Omental fat pad (tissue), 4 donors: ENCODE results near the gene ZSWIM6. TPM values are rescaled to one million over a fixed set of nuclear protein-coding genes. Genes with fewer than 3 reads are reported as not detected.
A peak's percentile ranks its signal among the peaks of the same experiment; 100 is the strongest.
"Not testable (repeated sequence)": the region's sequence is repeated elsewhere in the genome, so short reads cannot be mapped to it uniquely, and the experiment has no call there.

Experiments
- ATAC-seq: fragments of 150-250 bp; one replicate; pipeline ENCODE4 v1.9.1; 2016; ENCODE audit warnings: mild to moderate bottlenecking, moderate library complexity; ENCODE audit not compliant: low FRiP score
- DNase-seq: peaks from one replicate; pipeline ENCODE4 v3.0.0-alpha.2; 2019; ENCODE audit warnings: low spot score
- total RNA-seq, 4 donors: library from RNA; depleted of rRNA; stranded (reverse); fragments of >200 nt; gene quantifications; one replicate each; pipeline ENCODE4 v1.1.0, GENCODE V29; 2016
- TF ChIP-seq, protein P1 (sequence below), 3 donors: fragments of 450-650 bp; IDR thresholded peaks; one replicate each; pipeline ENCODE4 v1.5.1; 2016 to 2017; ENCODE audit warnings: antibody characterized with exemption in 3 of 3, mild to moderate bottlenecking in 3 of 3, moderate library complexity in 2 of 3

The ZSWIM6 gene
- total RNA-seq, 4 donors from 2014 or later = 9.7 to 31.1 (median 18.6) TPM

DNA sequence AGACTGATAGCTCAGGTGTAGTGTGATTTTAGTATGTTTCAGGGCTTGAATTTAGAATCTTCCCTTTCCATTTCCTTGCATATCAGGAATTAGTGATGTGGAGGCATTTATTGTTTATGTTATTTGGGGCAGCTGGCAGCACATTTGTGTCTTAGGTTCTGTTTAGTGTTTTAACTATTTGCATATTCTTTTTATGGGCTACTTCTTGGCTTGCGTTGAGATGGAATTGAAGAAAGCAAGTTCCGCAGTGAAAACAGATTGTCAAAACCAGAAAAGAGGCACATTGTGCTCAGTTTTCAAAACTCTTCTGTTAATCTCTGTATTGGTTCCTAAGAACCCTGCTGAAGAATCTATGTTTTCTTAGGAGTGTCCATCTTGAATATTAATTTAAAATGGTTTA is 80.3 kb downstream of the ZSWIM6 start:
- ATAC-seq = no peak
- DNase-seq = no peak
- TF ChIP-seq, protein P1, sequence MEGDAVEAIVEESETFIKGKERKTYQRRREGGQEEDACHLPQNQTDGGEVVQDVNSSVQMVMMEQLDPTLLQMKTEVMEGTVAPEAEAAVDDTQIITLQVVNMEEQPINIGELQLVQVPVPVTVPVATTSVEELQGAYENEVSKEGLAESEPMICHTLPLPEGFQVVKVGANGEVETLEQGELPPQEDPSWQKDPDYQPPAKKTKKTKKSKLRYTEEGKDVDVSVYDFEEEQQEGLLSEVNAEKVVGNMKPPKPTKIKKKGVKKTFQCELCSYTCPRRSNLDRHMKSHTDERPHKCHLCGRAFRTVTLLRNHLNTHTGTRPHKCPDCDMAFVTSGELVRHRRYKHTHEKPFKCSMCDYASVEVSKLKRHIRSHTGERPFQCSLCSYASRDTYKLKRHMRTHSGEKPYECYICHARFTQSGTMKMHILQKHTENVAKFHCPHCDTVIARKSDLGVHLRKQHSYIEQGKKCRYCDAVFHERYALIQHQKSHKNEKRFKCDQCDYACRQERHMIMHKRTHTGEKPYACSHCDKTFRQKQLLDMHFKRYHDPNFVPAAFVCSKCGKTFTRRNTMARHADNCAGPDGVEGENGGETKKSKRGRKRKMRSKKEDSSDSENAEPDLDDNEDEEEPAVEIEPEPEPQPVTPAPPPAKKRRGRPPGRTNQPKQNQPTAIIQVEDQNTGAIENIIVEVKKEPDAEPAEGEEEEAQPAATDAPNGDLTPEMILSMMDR (IDR thresholded peaks at IDR 0.05) = no peak

DNA sequence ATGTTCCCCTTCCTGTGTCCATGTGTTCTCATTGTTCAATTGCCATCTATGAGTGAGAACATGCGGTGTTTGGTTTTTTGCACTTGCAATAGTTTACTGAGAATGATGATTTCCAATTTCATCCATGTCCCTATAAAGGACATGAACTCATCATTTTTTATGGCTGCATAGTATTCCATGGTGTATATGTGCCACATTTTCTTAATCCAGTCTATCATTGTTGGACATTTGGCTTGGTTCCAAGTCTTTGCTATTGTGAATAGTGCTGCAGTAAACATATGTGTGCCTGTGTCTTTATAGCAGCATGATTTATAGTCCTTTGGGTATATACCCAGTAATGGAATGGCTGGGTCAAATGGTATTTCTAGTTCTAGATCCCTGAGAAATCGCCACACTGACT is 81.1 kb downstream of the ZSWIM6 start:
- ATAC-seq, DNase-seq: not testable (repeated sequence)

DNA sequence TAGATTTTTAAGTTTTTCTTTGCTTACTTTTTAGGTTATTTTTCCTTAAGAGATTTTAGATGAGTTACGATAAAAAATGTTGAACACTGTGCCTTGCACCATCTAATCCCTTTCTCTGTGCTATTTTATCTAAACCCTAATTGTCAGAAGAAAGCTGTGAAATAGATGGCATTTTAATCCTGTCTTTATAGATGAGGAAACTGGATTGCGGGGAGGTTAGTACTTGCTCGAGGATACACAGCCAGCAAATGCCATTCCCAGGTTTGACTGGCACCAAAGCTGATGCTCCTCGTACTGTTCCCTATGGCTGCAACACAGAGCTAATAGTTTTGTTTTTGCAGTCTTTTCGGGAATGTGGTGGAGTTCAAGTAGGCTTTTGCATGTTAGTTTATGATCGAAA is 82.7 kb downstream of the ZSWIM6 start:
- TF ChIP-seq, protein P1 (IDR thresholded peaks at IDR 0.05) = no peak
- DNase-seq (no peak), ATAC-seq (no peak)

DNA sequence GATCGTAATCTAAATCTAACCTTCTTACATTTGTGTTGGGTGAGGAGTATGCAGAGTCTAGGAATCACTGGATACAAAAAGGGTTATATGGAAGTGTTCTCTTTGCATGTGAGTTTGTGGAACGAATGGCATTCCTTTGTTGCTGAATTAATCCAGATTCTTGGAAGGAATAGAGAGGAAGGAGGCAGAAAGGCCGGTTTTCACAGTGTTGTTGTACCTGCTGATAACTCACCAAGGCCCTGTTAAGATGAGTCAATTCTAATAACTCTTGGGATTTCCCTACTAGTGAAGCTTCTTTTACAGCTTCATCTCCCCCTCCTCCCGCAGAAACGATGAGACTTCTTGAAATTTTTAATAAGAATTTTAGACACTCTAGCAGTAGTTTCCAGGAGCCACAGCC is 84.0 kb downstream of the ZSWIM6 start:
- DNase-seq (no peak), ATAC-seq (peak; percentile 67)

DNA sequence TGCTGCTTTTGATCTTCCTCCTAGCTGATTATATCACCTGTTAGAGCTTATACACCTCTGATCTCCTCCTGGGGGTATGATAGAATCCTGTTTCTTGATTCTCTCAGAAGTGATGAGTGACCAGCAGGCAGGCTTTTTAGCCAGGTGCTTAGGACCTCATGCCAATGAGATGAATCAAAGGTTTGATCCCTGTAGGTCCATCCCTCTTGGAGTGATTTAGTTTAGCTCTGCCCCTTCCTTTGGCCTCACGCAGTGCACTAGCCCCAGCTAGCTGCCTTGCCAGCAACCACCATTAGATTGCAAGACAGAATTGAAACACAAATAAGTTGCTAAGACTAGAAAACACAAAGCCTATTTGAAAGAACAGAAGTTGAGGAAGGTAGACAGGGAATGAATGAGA is 84.4 kb downstream of the ZSWIM6 start:
- DNase-seq (no peak), ATAC-seq (peak; percentile 8)
- TF ChIP-seq, protein P1 (IDR thresholded peaks at IDR 0.05) = no peak

More for the DNA sequence above, 84.0 kb downstream of the ZSWIM6 start:
- TF ChIP-seq, protein P1 (IDR thresholded peaks at IDR 0.05) = no peak

DNA sequence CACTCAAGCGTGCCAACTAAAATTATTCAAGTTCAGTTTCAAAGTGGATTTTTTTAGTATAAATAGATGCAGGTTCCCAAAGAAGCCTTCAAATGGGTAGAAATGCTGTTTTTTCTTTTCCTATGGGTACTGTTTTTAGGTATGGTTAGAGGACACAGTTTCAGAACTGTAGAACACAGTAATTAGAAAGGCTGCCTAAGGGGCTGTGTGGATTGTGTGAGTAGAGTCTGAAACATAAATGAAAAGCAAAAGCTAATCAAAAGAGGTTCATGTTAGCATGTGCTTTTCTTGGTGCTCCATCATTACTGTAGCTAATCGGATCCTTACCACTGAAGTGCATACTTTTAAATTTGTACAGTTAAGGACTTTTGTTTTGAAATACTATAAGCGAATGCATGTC is 85.3 kb downstream of the ZSWIM6 start:
- TF ChIP-seq, protein P1 (IDR thresholded peaks at IDR 0.05) = no peak
- DNase-seq (no peak), ATAC-seq (no peak)

DNA sequence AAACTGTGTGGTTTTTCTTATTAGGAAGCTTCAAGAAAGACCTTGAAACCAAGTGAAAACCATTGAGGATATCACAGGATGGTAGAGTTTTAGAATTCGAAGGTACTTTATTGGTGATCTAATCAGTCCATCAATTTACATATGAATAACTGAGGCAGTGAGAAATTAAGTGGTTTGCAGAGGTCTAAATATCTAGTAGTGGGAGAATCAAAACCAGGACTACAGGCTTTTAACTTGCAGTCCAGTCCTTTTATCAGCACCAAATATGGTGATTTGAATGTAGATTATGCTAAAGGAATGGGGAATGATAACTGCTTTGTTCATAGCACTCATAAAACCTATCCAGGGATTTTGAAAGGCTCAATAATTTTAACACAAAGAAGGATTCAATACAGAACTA is 85.8 kb downstream of the ZSWIM6 start:
- DNase-seq (no peak), ATAC-seq (no peak)
- TF ChIP-seq, protein P1 (IDR thresholded peaks at IDR 0.05) = no peak

DNA sequence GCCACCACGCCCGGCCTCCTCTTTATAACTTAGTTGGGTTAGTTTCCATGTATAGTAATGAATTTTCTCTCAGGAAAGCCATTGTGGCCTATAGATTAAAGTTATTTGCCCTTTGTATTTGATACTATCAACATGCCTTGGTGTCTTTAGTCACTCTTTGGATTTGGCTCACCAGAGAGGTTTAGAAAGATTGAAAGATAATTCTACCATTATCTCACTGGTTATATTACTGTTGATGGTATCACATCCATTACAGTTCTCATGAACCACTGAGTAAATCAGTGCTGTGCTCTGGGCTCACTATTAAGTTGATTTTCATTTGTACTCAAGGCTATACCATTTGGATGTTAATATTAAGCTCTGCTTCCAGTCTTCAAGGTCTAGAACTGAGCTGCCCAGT is 87.0 kb downstream of the ZSWIM6 start:
- DNase-seq (no peak), ATAC-seq (no peak)
- TF ChIP-seq, protein P1 (IDR thresholded peaks at IDR 0.05) = no peak
